Neural cell (in vitro differentiated cells): ENCODE measurements around the gene TMCO2. TPM values are rescaled to one million over a fixed set of nuclear protein-coding genes. Genes with fewer than 3 reads are reported as not detected.

Source experiments
- H2AFZ ChIP-seq: fragments of 200-600, 300-800 bp; sonication (generic), shearing (Covaris generic); 2 replicates; pipeline ENCODE4 v1.6.0; 2014; ENCODE audit warnings: low read depth, mild to moderate bottlenecking, antibody characterized with exemption, low read length, moderate library complexity
- H3F3A ChIP-seq: fragments of 200-600 bp; shearing (Covaris generic); 2 replicates; pipeline ENCODE4 v1.6.1; 2016; ENCODE audit warnings: mild to moderate bottlenecking, moderate library complexity, mixed read lengths, antibody characterized with exemption, low read length; ENCODE audit not compliant: insufficient read depth, poor library complexity, severe bottlenecking
- H3K27ac ChIP-seq: fragments of 200-600, 300-800 bp; sonication (generic), shearing (Covaris generic); 2 replicates; pipeline ENCODE4 v1.5.1; 2014; ENCODE audit warnings: mild to moderate bottlenecking, low read length, moderate library complexity
- H3K27me3 ChIP-seq: fragments of 300-800, 200-600 bp; sonication (generic), shearing (Covaris generic); 2 replicates; pipeline ENCODE4 v1.6.0; 2014; ENCODE audit warnings: mild to moderate bottlenecking, low read depth, low read length, moderate library complexity; ENCODE audit not compliant: insufficient read depth
- H3K36me3 ChIP-seq: fragments of 300-800, 200-600 bp; sonication (generic), shearing (Covaris generic); 2 replicates; pipeline ENCODE4 v1.5.1; 2014; ENCODE audit warnings: mild to moderate bottlenecking, antibody characterized with exemption, low read length, moderate library complexity; ENCODE audit not compliant: insufficient read depth
- H3K4me2 ChIP-seq: fragments of 300-800, 200-600 bp; sonication (generic), shearing (Covaris generic); 2 replicates; pipeline ENCODE4 v1.6.0; 2014; ENCODE audit warnings: mild to moderate bottlenecking, low read length
- H3K4me3 ChIP-seq: fragments of 300-800, 200-600 bp; sonication (generic), shearing (Covaris generic); 2 replicates; pipeline ENCODE4 v1.5.1; 2014; ENCODE audit warnings: mild to moderate bottlenecking, low read length, moderate library complexity
- H3K79me2 ChIP-seq: fragments of 200-600 bp; shearing (Covaris generic); replicated peaks from 2 replicates; pipeline ENCODE4 v1.6.0; 2014; ENCODE audit warnings: mild to moderate bottlenecking, low read length, moderate library complexity; ENCODE audit not compliant: insufficient read depth
- H3K9ac ChIP-seq: fragments of 300-800, 200-600 bp; sonication (generic), shearing (Covaris generic); 2 replicates; pipeline ENCODE4 v1.6.1; 2016; ENCODE audit warnings: mild to moderate bottlenecking, low read length, mixed read lengths
- H3K9me2 ChIP-seq: fragments of 200-600 bp; shearing (Covaris generic); 2 replicates; pipeline ENCODE4 v1.6.1; 2016; ENCODE audit warnings: mild to moderate bottlenecking, low read length, mixed read lengths; ENCODE audit not compliant: insufficient read depth
- H3K9me3 ChIP-seq: fragments of 200-600, 300-800 bp; sonication (generic), shearing (Covaris generic); 2 replicates; pipeline ENCODE4 v1.6.1; 2016; ENCODE audit warnings: mild to moderate bottlenecking, mixed run types, low read length, moderate library complexity, mixed read lengths
- H4K20me1 ChIP-seq: fragments of 200-600 bp; shearing (Covaris generic); 2 replicates; pipeline ENCODE4 v1.6.1; 2016; ENCODE audit warnings: mild to moderate bottlenecking, mixed run types; ENCODE audit not compliant: insufficient read depth
- EP300 ChIP-seq: fragments of 450-650 bp; conservative IDR thresholded peaks from 2 replicates; pipeline ENCODE4 v1.6.1; 2014; ENCODE audit warnings: antibody characterized with exemption, mild to moderate bottlenecking, moderate library complexity; ENCODE audit not compliant: poor library complexity, severe bottlenecking
- EZH2 ChIP-seq: fragments of 200-600, 300-800 bp; shearing (Covaris generic), sonication (generic); IDR thresholded peaks from 2 replicates; pipeline ENCODE4 v1.6.1; 2014; ENCODE audit warnings: antibody characterized with exemption, low read length, borderline replicate concordance, mild to moderate bottlenecking; ENCODE audit not compliant: insufficient read depth, poor library complexity, severe bottlenecking
- MXI1 ChIP-seq: fragments of 450-650 bp; conservative IDR thresholded peaks from 2 replicates; pipeline ENCODE4 v1.6.1; 2014; ENCODE audit warnings: antibody characterized with exemption, mild to moderate bottlenecking; ENCODE audit not compliant: poor library complexity, severe bottlenecking
- POLR2AphosphoS5 ChIP-seq: IDR thresholded peaks from 2 replicates; pipeline ENCODE4 v1.6.1; 2012
- RAD21 ChIP-seq: fragments of 450-650 bp; conservative IDR thresholded peaks from 2 replicates; pipeline ENCODE4 v1.6.1; 2014; ENCODE audit warnings: antibody characterized with exemption, mild to moderate bottlenecking, moderate library complexity
- SMC3 ChIP-seq: fragments of 450-650 bp; conservative IDR thresholded peaks from 2 replicates; pipeline ENCODE4 v1.6.1; 2014; ENCODE audit warnings: antibody characterized with exemption, mild to moderate bottlenecking, moderate library complexity; ENCODE audit not compliant: poor library complexity
- TAF1 ChIP-seq: IDR thresholded peaks from 2 replicates; pipeline ENCODE4 v1.6.1; 2012; ENCODE audit warnings: low read depth
- polyA plus RNA-seq: library from polyadenylated mRNA; depleted of rRNA; stranded (reverse); fragments of >200 nt; gene quantifications from 2 replicates; pipeline ENCODE4 v1.2.3, GENCODE V29; 2014
- TF ChIP-seq, protein P1 (sequence below): fragments of 450-650 bp; IDR thresholded peaks from 2 replicates; pipeline ENCODE4 v1.5.1; 2014; ENCODE audit warnings: antibody characterized with exemption, mild to moderate bottlenecking, moderate library complexity; ENCODE audit not compliant: poor library complexity, severe bottlenecking
- TF ChIP-seq, protein P2 (sequence below): IDR thresholded peaks from 2 replicates; pipeline ENCODE4 v1.6.1; 2012; ENCODE audit warnings: borderline replicate concordance

Gene TMCO2
- polyA plus RNA-seq, 1 donor from 2014 or later, result not detected

DNA sequence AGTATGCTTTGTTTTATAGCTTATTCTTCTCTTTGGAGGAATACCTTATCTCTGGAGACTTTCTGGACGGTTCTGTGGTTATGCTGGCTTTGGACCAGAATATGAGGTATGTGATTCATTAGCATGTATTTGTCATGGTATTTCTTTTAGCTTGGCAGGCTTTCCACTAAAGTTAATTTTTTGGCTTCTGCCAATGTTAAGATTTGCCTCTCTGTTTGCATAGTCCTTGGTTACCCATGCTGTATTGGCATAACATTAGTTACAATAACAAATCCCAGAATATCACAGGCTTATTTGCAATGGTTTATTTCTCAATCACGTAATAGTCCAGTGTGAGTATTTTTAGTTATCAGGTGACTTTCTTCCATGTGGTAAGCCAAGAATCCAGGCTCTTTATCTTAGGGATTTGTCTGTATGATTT, 20.0 kb downstream of the TMCO2 start:
- Histone ChIP-seq H3K27me3 (no peaks in the 10 kb centered on the region), H2AFZ (no peak overlapping the region), H4K20me1 (no peaks in the 10 kb centered on the region), H3K9me2 (no peaks in the 10 kb centered on the region), H3K27ac (no peak overlapping the region), H3K36me3 (peaks cover 10% of the 10 kb centered on the region), H3F3A (no peaks in the 10 kb centered on the region), H3K79me2 (no peaks in the 10 kb centered on the region), H3K4me2 (no peak overlapping the region), H3K4me3 (no peak overlapping the region), H3K9ac (no peak overlapping the region), H3K9me3 (no peaks in the 10 kb centered on the region)
- TF ChIP-seq RAD21 (no peak), EP300 (no peak), EZH2 (no peak), SMC3 (no peak), POLR2AphosphoS5 (no peak), TAF1 (no peak)
- TF ChIP-seq, protein P1, sequence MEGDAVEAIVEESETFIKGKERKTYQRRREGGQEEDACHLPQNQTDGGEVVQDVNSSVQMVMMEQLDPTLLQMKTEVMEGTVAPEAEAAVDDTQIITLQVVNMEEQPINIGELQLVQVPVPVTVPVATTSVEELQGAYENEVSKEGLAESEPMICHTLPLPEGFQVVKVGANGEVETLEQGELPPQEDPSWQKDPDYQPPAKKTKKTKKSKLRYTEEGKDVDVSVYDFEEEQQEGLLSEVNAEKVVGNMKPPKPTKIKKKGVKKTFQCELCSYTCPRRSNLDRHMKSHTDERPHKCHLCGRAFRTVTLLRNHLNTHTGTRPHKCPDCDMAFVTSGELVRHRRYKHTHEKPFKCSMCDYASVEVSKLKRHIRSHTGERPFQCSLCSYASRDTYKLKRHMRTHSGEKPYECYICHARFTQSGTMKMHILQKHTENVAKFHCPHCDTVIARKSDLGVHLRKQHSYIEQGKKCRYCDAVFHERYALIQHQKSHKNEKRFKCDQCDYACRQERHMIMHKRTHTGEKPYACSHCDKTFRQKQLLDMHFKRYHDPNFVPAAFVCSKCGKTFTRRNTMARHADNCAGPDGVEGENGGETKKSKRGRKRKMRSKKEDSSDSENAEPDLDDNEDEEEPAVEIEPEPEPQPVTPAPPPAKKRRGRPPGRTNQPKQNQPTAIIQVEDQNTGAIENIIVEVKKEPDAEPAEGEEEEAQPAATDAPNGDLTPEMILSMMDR, result no peak

DNA sequence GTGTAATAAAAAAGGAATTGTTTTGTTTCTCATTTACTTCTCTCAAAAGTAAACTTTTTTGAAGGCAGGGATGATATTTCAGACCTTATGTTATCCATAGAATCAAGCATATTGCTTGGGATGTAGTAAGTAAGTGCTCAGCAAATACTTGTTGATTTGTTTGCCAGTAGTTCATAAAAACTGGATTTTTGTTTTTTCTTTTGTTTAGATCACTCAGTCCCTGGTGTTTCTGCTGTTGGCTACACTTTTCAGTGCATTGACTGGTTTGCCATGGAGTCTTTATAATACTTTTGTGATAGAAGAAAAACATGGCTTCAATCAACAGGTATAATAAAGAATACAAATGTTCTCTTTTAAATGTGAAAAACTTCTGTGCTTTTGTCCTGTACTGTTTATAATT, 20.5 kb downstream of the TMCO2 start:
- H3K9ac ChIP-seq, result no peak overlapping the region
- no peak overlapping the region for H2AFZ ChIP-seq
- peaks cover 9% of the 10 kb centered on the region for H3K36me3 ChIP-seq
- no peak overlapping the region for H3K27ac ChIP-seq
- H3K79me2 ChIP-seq, result no peaks in the 10 kb centered on the region
- TF ChIP-seq, protein P2, sequence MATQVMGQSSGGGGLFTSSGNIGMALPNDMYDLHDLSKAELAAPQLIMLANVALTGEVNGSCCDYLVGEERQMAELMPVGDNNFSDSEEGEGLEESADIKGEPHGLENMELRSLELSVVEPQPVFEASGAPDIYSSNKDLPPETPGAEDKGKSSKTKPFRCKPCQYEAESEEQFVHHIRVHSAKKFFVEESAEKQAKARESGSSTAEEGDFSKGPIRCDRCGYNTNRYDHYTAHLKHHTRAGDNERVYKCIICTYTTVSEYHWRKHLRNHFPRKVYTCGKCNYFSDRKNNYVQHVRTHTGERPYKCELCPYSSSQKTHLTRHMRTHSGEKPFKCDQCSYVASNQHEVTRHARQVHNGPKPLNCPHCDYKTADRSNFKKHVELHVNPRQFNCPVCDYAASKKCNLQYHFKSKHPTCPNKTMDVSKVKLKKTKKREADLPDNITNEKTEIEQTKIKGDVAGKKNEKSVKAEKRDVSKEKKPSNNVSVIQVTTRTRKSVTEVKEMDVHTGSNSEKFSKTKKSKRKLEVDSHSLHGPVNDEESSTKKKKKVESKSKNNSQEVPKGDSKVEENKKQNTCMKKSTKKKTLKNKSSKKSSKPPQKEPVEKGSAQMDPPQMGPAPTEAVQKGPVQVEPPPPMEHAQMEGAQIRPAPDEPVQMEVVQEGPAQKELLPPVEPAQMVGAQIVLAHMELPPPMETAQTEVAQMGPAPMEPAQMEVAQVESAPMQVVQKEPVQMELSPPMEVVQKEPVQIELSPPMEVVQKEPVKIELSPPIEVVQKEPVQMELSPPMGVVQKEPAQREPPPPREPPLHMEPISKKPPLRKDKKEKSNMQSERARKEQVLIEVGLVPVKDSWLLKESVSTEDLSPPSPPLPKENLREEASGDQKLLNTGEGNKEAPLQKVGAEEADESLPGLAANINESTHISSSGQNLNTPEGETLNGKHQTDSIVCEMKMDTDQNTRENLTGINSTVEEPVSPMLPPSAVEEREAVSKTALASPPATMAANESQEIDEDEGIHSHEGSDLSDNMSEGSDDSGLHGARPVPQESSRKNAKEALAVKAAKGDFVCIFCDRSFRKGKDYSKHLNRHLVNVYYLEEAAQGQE, result no peak
- TF ChIP-seq TAF1 (no peak), EP300 (no peak), POLR2AphosphoS5 (no peak), EZH2 (no peak), MXI1 (no peak), RAD21 (no peak), SMC3 (no peak)
- TF ChIP-seq, protein P1, result no peak
- no peaks in the 10 kb centered on the region for H3K9me3 ChIP-seq
- H3K9me2 ChIP-seq, result no peaks in the 10 kb centered on the region
- H4K20me1 ChIP-seq, result no peaks in the 10 kb centered on the region
- no peaks in the 10 kb centered on the region for H3F3A ChIP-seq
- H3K4me2 ChIP-seq, result no peak overlapping the region
- H3K27me3 ChIP-seq, result no peaks in the 10 kb centered on the region
- H3K4me3 ChIP-seq, result no peak overlapping the region
